Measurements from ENCODE around the gene SHC1. TPM values are rescaled to one million over a fixed set of nuclear protein-coding genes. Genes with fewer than 3 reads are reported as not detected.
"Not testable (repeated sequence)": the region's sequence is repeated elsewhere in the genome, so short reads cannot be mapped to it uniquely, and the experiment has no call there.

SHC1 gene
- total and polyA plus RNA-seq, 4 donors = 26.4 to 99.2 (median 37.8) TPM

DNA sequence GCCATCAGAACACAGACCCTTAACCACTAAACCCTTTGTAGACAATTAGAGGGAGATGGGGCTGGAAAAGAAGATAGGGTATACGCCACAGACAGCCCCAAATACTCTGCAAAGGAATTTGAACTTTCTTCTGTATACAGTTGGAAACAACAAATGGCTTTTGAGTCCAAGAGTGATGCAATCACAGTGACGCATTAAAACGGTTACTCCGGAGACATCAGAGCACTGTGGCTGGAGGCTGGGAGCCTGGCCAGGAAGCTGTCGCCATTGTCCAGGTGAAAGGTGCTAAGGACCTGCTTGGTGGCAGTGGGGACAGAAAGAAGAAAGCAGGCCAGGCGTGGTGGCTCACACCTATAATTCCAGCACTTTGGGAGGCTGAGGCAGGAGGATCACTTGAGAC, 16.8 kb upstream of the SHC1 start:
- peaks cover 51% of the 10 kb centered on the region for H3K36me3 ChIP-seq (ENCODE audit: control insufficient read depth, insufficient read depth, low read length)
- peaks cover 18% of the 10 kb centered on the region for H3K4me1 ChIP-seq (ENCODE audit: control insufficient read depth, insufficient read depth, low read length)
- no peaks in the 10 kb centered on the region for H3K27me3 ChIP-seq (ENCODE audit: control insufficient read depth, insufficient read depth, low read length)
- no peak overlapping the region for H3K27ac ChIP-seq (ENCODE audit: low read depth, low read length)
- DNase-seq (ENCODE audit: low read depth in 4 of 6, low spot score in 6 of 6) = no peak
- no peaks in the 10 kb centered on the region for H3K9me3 ChIP-seq (ENCODE audit: control insufficient read depth, insufficient read depth, low read length)
- WGBS (ENCODE audit: insufficient coverage) = 89% methylated on average over 5 of the region's 6 CpGs
- H3K4me3 ChIP-seq (ENCODE audit: low read depth, low read length) = no peak overlapping the region

DNA sequence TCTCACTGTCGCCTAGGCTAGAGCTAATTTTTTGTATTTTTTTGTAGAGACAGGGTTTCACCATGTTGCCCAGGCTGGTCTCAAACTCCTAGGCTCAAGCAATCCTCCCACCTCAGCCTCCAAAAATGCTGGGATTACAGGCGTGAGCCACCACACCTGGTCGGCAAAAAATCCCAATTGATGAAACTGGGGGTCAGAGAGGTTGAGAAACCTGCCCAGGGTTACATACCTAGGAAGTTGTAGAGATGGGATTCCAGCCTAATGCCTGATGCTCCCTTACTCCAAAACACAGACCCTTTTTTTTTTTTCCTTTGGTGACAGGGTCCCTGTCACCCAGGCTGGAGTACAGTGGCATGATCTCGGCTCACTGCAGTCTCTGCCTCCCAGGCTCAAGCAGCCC, 16.2 kb upstream of the SHC1 start:
- not testable (repeated sequence) for H3K4me3 ChIP-seq (ENCODE audit: low read depth, low read length); H3K27me3 ChIP-seq (ENCODE audit: control insufficient read depth, insufficient read depth, low read length); H3K27ac ChIP-seq (ENCODE audit: low read depth, low read length); H3K9me3 ChIP-seq (ENCODE audit: control insufficient read depth, insufficient read depth, low read length); DNase-seq (ENCODE audit: low read depth in 4 of 6, low spot score in 6 of 6)
- 100% methylated on average over 1 of the region's 4 CpGs for WGBS (ENCODE audit: insufficient coverage)
- peaks cover 23% of the 10 kb centered on the region for H3K4me1 ChIP-seq (ENCODE audit: control insufficient read depth, insufficient read depth, low read length)
- H3K36me3 ChIP-seq (ENCODE audit: control insufficient read depth, insufficient read depth, low read length) = peaks cover 51% of the 10 kb centered on the region

DNA sequence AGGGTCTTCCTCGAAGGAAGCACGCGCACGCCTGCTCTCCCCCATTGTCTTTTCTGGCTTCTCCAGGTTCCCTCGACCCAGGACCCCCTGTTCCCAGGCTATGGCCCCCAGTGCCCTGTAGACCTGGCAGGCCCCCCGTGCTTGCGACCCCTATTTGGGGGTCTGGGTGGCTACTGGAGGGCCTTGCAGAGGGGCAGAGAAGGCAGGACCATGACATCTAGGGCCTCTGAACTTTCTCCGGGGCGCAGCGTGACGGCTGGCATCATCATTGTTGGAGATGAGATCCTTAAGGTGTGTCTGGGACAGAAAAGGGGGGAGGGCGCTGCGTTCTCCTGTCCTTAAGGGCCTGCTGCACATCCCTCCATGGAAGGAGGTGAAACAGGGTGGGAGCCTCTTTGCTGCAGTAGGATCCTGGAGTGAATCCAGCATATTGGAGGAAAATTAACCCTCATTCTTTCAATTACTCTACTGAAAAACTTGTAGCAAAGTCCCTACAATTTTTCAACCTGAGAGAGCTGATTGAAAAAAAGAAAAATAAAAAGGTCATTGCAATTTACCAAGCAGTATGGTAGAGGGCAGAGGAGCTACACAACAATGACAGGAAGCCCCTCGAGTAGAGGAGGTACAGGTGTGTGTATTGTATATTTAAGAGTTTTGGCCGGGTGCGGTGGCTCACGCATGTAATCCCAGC, 13.4 kb upstream of the SHC1 start:
- H3K27me3 ChIP-seq (ENCODE audit: control insufficient read depth, insufficient read depth, low read length) = no peaks in the 10 kb centered on the region
- peak overlapping the region; percentile 88 for H3K4me3 ChIP-seq (ENCODE audit: low read depth, low read length)
- H3K9me3 ChIP-seq (ENCODE audit: control insufficient read depth, insufficient read depth, low read length) = no peaks in the 10 kb centered on the region
- peak overlapping the region; percentile 67 for H3K27ac ChIP-seq (ENCODE audit: low read depth, low read length)
- WGBS (ENCODE audit: insufficient coverage) = 16% methylated on average over 14 of the region's 17 CpGs
- DNase-seq (ENCODE audit: low read depth in 4 of 6, low spot score in 6 of 6) = no peak
- H3K36me3 ChIP-seq (ENCODE audit: control insufficient read depth, insufficient read depth, low read length) = peaks cover 31% of the 10 kb centered on the region
- peaks cover 24% of the 10 kb centered on the region for H3K4me1 ChIP-seq (ENCODE audit: control insufficient read depth, insufficient read depth, low read length)

DNA sequence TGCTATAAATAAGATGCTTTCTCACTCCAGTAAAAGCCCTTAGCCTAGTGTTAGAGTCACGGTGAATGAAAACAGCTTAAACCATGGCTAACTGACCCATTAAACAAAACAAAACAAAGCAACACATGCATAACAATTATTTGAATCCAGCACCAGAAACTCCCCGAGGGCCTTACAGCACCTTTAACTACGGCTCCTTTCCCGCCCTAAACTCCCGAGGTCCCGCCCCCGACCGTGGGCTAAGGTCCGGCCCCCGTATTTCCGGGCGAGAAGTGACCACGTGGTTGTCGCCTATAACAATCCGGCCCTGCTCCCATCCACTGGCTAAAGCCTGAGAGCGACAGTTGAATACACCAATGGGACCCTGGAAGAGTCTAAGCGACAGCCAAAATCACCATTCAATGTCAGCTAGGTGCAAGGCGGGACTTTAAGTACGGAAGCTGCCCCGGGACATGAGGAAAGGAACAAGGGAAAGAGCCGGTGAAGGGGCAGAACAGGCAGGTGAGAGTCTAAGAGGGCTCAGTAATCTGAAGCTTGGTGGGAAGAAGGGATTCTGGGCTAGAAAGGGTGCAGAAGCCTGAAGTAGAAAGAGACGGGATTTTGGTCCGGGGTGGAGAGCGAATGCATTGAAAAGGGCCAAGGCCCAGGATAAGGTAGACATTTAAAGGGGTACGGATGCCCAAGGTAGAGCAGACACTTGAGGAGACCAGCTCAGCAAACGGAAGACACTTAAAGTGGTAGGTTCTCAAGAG, 12.5 kb upstream of the SHC1 start, which contains the start of gene FLAD1:
TSS of gene FLAD1 (plus strand) at position 448 of the 752 bp plus-strand sequence. CDS start 351 bp downstream, outside the sequence.
- peak; percentile 99 to 100 (median 100) for DNase-seq (ENCODE audit: low read depth in 4 of 6, low spot score in 6 of 6)
- H3K36me3 ChIP-seq (ENCODE audit: control insufficient read depth, insufficient read depth, low read length) = peaks cover 23% of the 10 kb centered on the region
- H3K27ac ChIP-seq (ENCODE audit: low read depth, low read length) = peak within 1 kb of the TSS; percentile 67
- no peaks in the 10 kb centered on the region for H3K27me3 ChIP-seq (ENCODE audit: control insufficient read depth, insufficient read depth, low read length)
- 0% methylated on average over 26 of the region's 26 CpGs for WGBS (ENCODE audit: insufficient coverage)
- peak within 1 kb of the TSS; percentile 88 for H3K4me3 ChIP-seq (ENCODE audit: low read depth, low read length)
- peaks cover 20% of the 10 kb centered on the region for H3K4me1 ChIP-seq (ENCODE audit: control insufficient read depth, insufficient read depth, low read length)
- H3K9me3 ChIP-seq (ENCODE audit: control insufficient read depth, insufficient read depth, low read length) = no peaks in the 10 kb centered on the region

DNA sequence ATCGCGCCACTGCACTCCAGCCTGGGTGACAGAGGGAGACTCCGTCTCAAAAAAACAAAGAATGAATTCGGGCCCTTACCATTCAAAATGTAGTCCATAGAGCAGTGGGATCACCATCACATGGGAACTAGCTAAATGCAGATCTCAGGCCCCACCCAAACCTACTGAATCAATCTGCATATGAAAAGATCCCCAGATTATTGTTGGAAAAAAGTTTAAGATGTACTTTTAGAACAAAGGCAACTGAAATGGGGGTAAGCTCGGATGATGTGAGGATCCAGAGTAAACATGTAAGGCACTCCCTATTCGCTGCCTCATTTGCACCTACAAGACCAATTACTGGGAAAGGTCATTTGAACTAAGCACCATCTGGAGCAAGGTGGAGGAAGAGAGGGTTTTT, 11.8 kb upstream of the SHC1 start:
- 58% methylated on average over 5 of the region's 6 CpGs for WGBS (ENCODE audit: insufficient coverage)
- peaks cover 20% of the 10 kb centered on the region for H3K4me1 ChIP-seq (ENCODE audit: control insufficient read depth, insufficient read depth, low read length)
- no peaks in the 10 kb centered on the region for H3K27me3 ChIP-seq (ENCODE audit: control insufficient read depth, insufficient read depth, low read length)
- no peak for DNase-seq (ENCODE audit: low read depth in 4 of 6, low spot score in 6 of 6)
- H3K36me3 ChIP-seq (ENCODE audit: control insufficient read depth, insufficient read depth, low read length) = peaks cover 16% of the 10 kb centered on the region
- H3K4me3 ChIP-seq (ENCODE audit: low read depth, low read length) = peak overlapping the region; percentile 88
- H3K9me3 ChIP-seq (ENCODE audit: control insufficient read depth, insufficient read depth, low read length) = no peaks in the 10 kb centered on the region
- peak overlapping the region; percentile 7 for H3K27ac ChIP-seq (ENCODE audit: low read depth, low read length)

DNA sequence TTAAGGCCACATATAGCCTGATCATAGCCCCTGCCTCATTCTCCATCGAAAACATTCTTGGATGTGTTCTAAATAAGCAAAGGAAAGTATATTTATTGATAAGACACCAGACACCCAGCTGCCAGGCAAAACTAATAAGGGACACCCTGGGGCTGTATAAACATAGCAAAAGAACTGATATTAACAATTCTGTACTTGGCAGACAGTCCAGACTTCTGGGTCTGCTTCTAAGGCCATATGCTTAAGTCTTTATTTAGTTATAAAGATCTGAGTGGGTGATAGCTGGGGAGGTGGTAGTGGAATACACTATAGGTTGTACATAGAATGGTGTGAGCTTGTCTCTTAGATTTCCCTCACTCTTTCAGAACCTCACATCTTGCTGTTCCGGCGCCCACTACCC, 7.8 kb upstream of the SHC1 start:
- H3K36me3 ChIP-seq (ENCODE audit: control insufficient read depth, insufficient read depth, low read length) = peaks cover 3% of the 10 kb centered on the region
- no peak for DNase-seq (ENCODE audit: low read depth in 4 of 6, low spot score in 6 of 6)
- peaks cover 15% of the 10 kb centered on the region for H3K4me1 ChIP-seq (ENCODE audit: control insufficient read depth, insufficient read depth, low read length)
- no peak overlapping the region for H3K4me3 ChIP-seq (ENCODE audit: low read depth, low read length)
- H3K27ac ChIP-seq (ENCODE audit: low read depth, low read length) = no peak overlapping the region
- H3K27me3 ChIP-seq (ENCODE audit: control insufficient read depth, insufficient read depth, low read length) = no peaks in the 10 kb centered on the region
- WGBS (ENCODE audit: insufficient coverage) = no CpG with 5 or more reads among the region's 3 CpGs
- H3K9me3 ChIP-seq (ENCODE audit: control insufficient read depth, insufficient read depth, low read length) = no peaks in the 10 kb centered on the region

DNA sequence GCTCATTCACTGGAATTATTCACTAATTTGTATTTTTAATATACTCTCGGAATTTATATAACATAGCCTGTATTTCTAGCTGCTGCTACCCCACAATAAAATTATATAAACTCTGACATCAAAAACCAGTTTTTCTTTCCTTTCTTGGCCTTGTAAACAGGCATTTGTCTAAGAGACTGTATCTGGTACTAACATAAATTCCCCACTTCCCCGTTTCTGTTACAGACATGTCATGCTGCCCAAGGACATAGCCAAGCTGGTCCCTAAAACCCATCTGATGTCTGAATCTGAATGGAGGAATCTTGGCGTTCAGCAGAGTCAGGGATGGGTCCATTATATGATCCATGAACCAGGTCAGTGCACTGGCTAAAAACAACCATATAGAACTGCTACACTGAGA, 7.2 kb upstream of the SHC1 start:
- H3K27me3 ChIP-seq (ENCODE audit: control insufficient read depth, insufficient read depth, low read length) = not testable (repeated sequence)

DNA sequence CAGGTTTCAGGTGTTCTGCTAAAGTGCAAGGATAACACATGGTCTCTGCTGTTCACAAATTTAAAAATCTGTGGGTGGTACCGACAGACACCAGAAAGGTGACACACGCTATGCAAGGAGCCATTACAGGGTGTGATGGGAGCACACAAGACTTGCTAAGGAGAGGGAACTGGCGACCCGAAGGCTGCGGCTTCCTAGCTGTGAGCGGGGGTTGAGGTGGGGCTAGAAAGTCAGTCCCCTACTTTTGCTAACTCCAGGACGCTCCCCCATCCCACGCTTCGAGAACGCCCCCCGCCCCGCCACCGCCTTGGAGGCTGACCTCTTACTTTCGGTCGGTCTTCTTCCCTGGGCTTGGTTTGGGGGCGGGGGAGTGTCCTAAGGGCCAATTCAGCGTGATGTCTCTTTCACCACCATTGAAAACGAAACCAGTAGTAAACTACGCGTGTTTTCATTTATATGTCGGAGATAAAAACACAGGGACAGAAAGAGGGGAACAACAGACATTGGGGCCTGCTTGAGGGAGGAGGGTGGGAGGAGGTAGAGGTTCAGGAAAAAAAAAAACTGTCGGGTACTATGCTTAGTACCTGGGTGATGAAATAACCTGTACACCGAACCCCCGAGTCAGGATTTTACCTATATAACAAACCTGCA, 5.0 kb upstream of the SHC1 start:
- DNase-seq (ENCODE audit: low read depth in 4 of 6, low spot score in 6 of 6) = peak in 2 of 6 donors; percentile 14 to 57
- Histone ChIP-seq H3K27ac (ENCODE audit: low read depth, low read length) (peak overlapping the region; percentile 98), H3K4me3 (ENCODE audit: low read depth, low read length) (peak overlapping the region; percentile 76), H3K9me3 (ENCODE audit: control insufficient read depth, insufficient read depth, low read length) (no peaks in the 10 kb centered on the region), H3K36me3 (ENCODE audit: control insufficient read depth, insufficient read depth, low read length) (no peaks in the 10 kb centered on the region), H3K4me1 (ENCODE audit: control insufficient read depth, insufficient read depth, low read length) (peaks cover 31% of the 10 kb centered on the region), H3K27me3 (ENCODE audit: control insufficient read depth, insufficient read depth, low read length) (no peaks in the 10 kb centered on the region)
- 0% methylated on average over 6 of the region's 24 CpGs for WGBS (ENCODE audit: insufficient coverage)

More for the DNA sequence above, 7.2 kb upstream of the SHC1 start:
- not testable (repeated sequence) for H3K9me3 ChIP-seq (ENCODE audit: control insufficient read depth, insufficient read depth, low read length); H3K27ac ChIP-seq (ENCODE audit: low read depth, low read length); H3K36me3 ChIP-seq (ENCODE audit: control insufficient read depth, insufficient read depth, low read length); DNase-seq (ENCODE audit: low read depth in 4 of 6, low spot score in 6 of 6); H3K4me3 ChIP-seq (ENCODE audit: low read depth, low read length)
- WGBS (ENCODE audit: insufficient coverage) = no CpG with 5 or more reads among the region's 3 CpGs
- H3K4me1 ChIP-seq (ENCODE audit: control insufficient read depth, insufficient read depth, low read length) = peaks cover 20% of the 10 kb centered on the region

DNA sequence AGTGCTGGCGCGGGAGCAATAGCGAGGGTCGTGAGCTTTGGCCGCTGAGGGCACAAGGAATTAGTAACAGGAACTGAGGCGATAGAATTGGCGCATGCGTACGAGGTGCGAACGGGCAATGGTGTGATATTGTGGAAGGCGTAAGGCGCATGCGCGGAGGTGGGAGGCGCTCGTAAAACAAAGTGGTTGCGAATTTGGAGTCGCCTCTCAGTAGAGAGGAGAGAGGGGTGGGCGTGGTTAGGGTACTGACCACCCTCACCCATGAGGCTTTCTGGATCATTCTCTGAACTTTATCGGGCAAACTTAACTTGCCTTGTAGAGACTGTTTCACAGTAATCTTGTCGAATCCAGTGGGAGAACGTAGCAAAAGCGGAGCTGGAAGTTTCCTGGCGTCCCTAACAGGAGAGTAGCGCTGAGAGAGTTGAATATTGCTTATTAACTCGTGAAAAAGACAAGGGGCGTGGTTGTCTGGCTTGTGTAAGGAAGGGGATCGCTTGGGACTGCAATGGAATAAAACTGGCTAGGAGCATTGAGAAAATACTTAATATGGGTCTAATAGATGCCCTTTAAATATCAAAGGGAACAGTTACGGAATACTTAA, 4.4 kb upstream of the SHC1 start:
- H3K4me3 ChIP-seq (ENCODE audit: low read depth, low read length) = peak overlapping the region; percentile 76
- H3K27ac ChIP-seq (ENCODE audit: low read depth, low read length) = peak overlapping the region; percentile 98
- no peaks in the 10 kb centered on the region for H3K27me3 ChIP-seq (ENCODE audit: control insufficient read depth, insufficient read depth, low read length)
- peaks cover 37% of the 10 kb centered on the region for H3K4me1 ChIP-seq (ENCODE audit: control insufficient read depth, insufficient read depth, low read length)
- under 1% methylated on average over 29 of the region's 30 CpGs for WGBS (ENCODE audit: insufficient coverage)
- no peaks in the 10 kb centered on the region for H3K36me3 ChIP-seq (ENCODE audit: control insufficient read depth, insufficient read depth, low read length)
- no peaks in the 10 kb centered on the region for H3K9me3 ChIP-seq (ENCODE audit: control insufficient read depth, insufficient read depth, low read length)
- peak; percentile 92 to 99 (median 98) for DNase-seq (ENCODE audit: low read depth in 4 of 6, low spot score in 6 of 6)

Measured in spinal cord (tissue), 10 donors.